ENCODE results near the gene OSM.
"Not testable (repeated sequence)": the region's sequence is repeated elsewhere in the genome, so short reads cannot be mapped to it uniquely, and the experiment has no call there.

- not testable (repeated sequence) for TF ChIP-seq ZSCAN20 (CRISPR knock-in tag; IDR thresholded peaks at IDR 0.05); CHD2 (IDR thresholded peaks at IDR 0.05; ENCODE audit: low read length, partially characterized antibody); HOXA7 (CRISPR knock-in tag; IDR thresholded peaks at IDR 0.05); RNF2 (IDR thresholded peaks at IDR 0.05; ENCODE audit: borderline replicate concordance, low read depth); CTCF (IDR thresholded peaks at IDR 0.05); MAX (IDR thresholded peaks at IDR 0.05); HDAC2 (IDR thresholded peaks at IDR 0.05); POLR2A (IDR thresholded peaks at IDR 0.05; ENCODE audit: low read length); REST (IDR thresholded peaks at IDR 0.05)
Measured at GRCh38 chr22:30216272-30216671, 50.4 kb downstream of the OSM start.

Data from A549 (cell line).